ENCODE results near the gene SMIM15. TPM values are rescaled to one million over a fixed set of nuclear protein-coding genes. Genes with fewer than 3 reads are reported as not detected.

The SMIM15 gene
- total RNA-seq, 1 donor, result 31.8 TPM

GRCh38 chr5:61119066-61119465 lies 43.2 kb downstream of the SMIM15 start:
- H3K9me3 ChIP-seq (ENCODE audit: low read depth, low read length), result no peaks in the 10 kb centered on the region
- H3K4me2 ChIP-seq (ENCODE audit: insufficient read depth, low read length), result no peak overlapping the region
- no peaks in the 10 kb centered on the region for H3K4me1 ChIP-seq (ENCODE audit: insufficient read depth, low read length)
- no peak for TF ChIP-seq CTCF (IDR thresholded peaks at IDR 0.05; ENCODE audit: extremely low read depth, low read depth, low read length)
- H3K27me3 ChIP-seq (ENCODE audit: insufficient read depth, low read length), result no peaks in the 10 kb centered on the region
- H3K79me2 ChIP-seq (ENCODE audit: insufficient read depth, low read length), result no peaks in the 10 kb centered on the region
- DNase-seq (ENCODE audit: insufficient read length, low spot score, missing footprints), result no peak
- H4K20me1 ChIP-seq (ENCODE audit: insufficient read depth, low read length), result no peaks in the 10 kb centered on the region
- H3K4me3 ChIP-seq (ENCODE audit: insufficient read depth, low read length), result no peak overlapping the region
- no peak overlapping the region for H2AFZ ChIP-seq (ENCODE audit: low read length)
- H3K36me3 ChIP-seq (ENCODE audit: insufficient read depth, low read length), result no peaks in the 10 kb centered on the region
- no peak overlapping the region for H3K27ac ChIP-seq (ENCODE audit: low read depth, low read length)

GRCh38 chr5:61115968-61116367 lies 46.3 kb downstream of the SMIM15 start:
- Histone ChIP-seq H3K4me1 (ENCODE audit: insufficient read depth, low read length) (no peaks in the 10 kb centered on the region), H4K20me1 (ENCODE audit: insufficient read depth, low read length) (no peaks in the 10 kb centered on the region), H2AFZ (ENCODE audit: low read length) (no peak overlapping the region), H3K36me3 (ENCODE audit: insufficient read depth, low read length) (no peaks in the 10 kb centered on the region), H3K27ac (ENCODE audit: low read depth, low read length) (no peak overlapping the region), H3K9me3 (ENCODE audit: low read depth, low read length) (no peaks in the 10 kb centered on the region), H3K4me3 (ENCODE audit: insufficient read depth, low read length) (no peak overlapping the region), H3K27me3 (ENCODE audit: insufficient read depth, low read length) (no peaks in the 10 kb centered on the region), H3K4me2 (ENCODE audit: insufficient read depth, low read length) (no peak overlapping the region), H3K79me2 (ENCODE audit: insufficient read depth, low read length) (no peaks in the 10 kb centered on the region)
- DNase-seq (ENCODE audit: insufficient read length, low spot score, missing footprints), result no peak
- no peak for TF ChIP-seq CTCF (IDR thresholded peaks at IDR 0.05; ENCODE audit: extremely low read depth, low read depth, low read length)

GRCh38 chr5:61114441-61114840 lies 47.8 kb downstream of the SMIM15 start:
- Histone ChIP-seq H3K4me2 (ENCODE audit: insufficient read depth, low read length) (no peak overlapping the region), H3K79me2 (ENCODE audit: insufficient read depth, low read length) (no peaks in the 10 kb centered on the region), H3K9me3 (ENCODE audit: low read depth, low read length) (no peaks in the 10 kb centered on the region), H3K27ac (ENCODE audit: low read depth, low read length) (no peak overlapping the region), H3K4me3 (ENCODE audit: insufficient read depth, low read length) (no peak overlapping the region), H4K20me1 (ENCODE audit: insufficient read depth, low read length) (no peaks in the 10 kb centered on the region), H2AFZ (ENCODE audit: low read length) (no peak overlapping the region), H3K4me1 (ENCODE audit: insufficient read depth, low read length) (no peaks in the 10 kb centered on the region), H3K36me3 (ENCODE audit: insufficient read depth, low read length) (no peaks in the 10 kb centered on the region), H3K27me3 (ENCODE audit: insufficient read depth, low read length) (no peaks in the 10 kb centered on the region)
- DNase-seq (ENCODE audit: insufficient read length, low spot score, missing footprints), result no peak
- TF ChIP-seq CTCF (IDR thresholded peaks at IDR 0.05; ENCODE audit: extremely low read depth, low read depth, low read length), result no peak

Other genes with a start within 250 kb of the SMIM15 start
- gene ERCC8, start 217.4 kb downstream of the SMIM15 start, total RNA-seq, result 20.0 and 23.2 TPM in 2 replicates
- 22.1 and 24.5 TPM in 2 replicates for gene NDUFAF2, start 217.3 kb downstream of the SMIM15 start, total RNA-seq
- 10.0 and 10.5 TPM in 2 replicates for gene ZSWIM6, start 169.8 kb upstream of the SMIM15 start, total RNA-seq

Data from osteoblast (primary cell).